HG02885 (cell line): ENCODE data around the gene RAP1GAP2.

Source experiments
- ATAC-seq: cut with Tn5 transposase; IDR thresholded peaks from one replicate; pipeline ENCODE4 v1.9.1; 2021; ENCODE audit warnings: mild to moderate bottlenecking; ENCODE audit not compliant: unreplicated experiment, poor library complexity

Gene RAP1GAP2

DNA sequence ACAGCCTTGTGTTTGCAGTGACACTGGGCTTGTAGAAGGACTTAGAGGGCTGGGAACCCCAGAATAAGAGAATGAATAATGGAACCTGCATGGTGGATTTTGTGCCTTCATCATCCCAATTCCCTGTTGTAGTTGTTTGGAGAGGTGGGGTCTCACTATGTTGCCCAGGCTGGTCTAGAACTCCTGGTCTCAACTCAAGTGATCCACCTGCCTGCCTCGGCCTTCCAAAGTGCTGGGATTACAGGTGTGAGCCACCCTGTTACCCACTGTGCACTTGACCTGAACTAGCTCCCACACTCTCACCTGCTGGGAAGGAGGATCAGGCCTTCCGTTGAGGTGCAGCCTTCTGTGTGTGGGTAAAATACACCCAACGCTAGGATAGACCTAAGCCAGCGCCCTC, 55.4 kb downstream of the RAP1GAP2 start:
- no peak for ATAC-seq

DNA sequence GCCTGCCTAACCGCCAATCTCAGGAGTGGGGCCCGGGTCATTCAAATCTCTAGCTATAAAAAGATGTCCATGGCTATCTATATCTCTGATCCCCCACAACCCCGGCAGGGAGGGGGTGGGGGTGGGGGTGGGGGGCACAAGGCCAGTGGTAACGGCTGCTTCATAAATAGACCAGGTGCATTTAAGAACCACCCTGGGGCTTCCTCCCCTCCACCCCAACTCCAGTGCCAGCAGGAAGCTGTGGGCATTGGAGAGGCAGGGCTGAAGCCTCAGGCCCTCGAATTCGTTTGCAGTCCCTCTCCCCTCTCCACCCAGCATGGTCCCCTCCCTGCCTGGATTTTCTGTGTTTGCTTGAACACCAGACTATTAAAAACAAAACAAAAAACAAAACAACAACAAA, 56.0 kb downstream of the RAP1GAP2 start:
- no peak for ATAC-seq

DNA sequence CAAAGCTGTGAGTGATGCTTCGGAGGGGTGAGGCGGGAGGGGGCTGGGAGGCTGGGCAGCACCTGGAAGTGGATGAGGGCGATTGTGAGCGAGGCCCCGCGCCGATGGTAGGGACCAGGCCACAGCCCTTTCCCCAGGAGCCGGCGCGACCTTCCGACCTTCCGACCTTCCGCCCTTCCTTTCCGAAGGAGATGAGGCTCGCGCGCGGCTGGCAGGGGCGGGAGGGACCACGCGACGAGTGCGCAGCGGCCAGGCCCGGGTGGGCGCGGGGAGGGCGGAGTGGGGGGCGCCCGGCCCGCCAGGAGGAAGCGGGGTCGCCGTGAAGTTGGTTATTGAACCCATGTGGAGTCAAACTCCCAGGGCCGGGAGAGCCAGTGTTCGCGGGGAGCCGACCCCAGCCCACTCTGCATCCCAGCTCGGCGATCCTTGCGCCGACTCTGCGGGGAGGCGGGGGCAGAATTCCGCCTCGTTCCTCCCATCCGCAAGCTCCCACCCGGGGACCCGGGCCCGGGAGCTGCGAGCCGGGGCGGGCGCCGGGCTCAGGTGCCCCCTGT, 56.6 kb downstream of the RAP1GAP2 start:
- ATAC-seq: no peak

DNA sequence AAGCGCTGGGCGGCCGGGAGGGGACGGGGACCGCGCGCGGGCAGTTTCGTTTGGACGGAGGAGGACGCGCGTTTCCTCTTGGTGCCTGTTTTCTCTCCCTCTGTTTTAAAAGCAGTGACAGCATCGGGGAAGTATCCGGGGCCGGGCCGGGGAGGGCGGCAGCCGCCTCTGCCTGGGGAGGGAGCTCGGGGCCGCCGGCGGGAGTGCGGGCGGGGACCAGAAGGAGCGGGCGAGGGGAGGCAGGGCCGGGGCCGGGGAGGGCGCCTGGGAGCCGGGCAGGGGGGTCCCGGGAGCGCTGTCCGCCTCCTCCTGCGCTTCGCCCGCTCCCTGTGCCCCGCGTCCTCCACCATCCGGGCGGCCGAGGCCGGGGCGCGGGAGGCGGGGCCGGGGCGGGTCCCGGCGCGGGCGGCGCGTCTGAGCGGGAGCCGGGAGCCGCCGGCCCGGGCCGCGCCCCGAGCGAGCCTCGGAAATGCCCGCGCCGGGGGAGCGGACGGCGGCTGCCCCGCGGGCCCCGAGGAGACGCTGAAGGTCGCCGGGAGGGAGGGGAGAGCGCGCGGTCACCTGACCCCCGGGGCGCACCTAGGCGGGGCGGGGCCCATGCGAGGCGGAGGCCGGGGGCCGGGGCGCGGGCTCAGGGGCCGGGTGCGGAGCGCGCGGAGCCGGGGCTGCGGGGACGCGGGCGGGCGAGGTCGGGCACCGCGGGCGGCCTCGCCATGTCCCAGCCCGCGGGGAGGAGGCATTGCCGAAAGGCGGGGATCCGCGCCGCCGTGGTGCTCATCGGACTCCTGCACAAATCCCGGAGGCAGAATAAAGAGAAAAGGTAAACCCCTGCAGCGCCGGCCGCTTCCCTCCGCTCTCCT, 57.3 kb downstream of the RAP1GAP2 start:
- ATAC-seq: no peak

DNA sequence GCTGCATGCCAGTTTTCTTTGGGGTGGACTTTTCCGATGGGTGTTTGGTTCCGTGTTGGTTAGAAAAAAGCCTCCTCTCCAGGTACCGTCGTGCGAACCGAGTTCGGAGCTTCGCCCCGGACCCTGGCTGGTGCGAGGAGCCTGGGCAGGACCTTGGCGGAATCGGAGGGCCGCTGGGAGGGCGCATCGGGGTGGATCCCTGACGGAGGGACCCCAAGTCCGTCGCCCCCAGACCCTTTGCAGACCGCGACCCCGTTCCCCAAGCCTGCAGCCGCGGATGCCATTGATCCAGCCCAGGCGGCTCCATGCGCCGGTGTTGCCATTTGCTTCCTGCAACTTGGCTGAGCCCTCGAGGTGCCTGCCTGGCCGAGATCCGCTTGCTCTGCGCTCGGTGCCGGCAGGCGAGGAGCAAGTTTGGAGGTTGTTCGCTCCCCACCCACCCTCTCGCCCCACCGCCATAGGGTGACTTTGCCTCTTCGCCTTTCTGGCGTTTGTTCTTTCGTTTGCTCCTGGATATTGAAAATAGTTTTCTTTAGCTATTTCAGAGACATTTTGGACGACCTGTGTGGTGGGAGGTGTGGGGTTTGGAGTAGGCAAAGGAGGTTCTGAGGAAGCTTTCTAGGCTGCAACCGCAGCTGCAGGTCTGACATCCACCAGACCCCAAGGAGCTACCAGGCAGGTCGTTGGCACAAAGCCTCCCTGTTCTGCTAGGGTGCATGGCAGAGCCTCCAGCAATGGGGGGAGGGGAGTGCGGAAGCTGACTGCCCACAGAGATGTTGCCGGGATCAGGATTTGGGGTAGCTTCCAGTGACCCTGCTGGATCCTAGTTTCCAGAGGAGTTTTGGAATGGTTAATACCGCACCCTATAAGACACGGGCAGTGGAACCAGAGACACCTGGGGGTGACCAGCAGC, 58.2 kb downstream of the RAP1GAP2 start:
- no peak for ATAC-seq

DNA sequence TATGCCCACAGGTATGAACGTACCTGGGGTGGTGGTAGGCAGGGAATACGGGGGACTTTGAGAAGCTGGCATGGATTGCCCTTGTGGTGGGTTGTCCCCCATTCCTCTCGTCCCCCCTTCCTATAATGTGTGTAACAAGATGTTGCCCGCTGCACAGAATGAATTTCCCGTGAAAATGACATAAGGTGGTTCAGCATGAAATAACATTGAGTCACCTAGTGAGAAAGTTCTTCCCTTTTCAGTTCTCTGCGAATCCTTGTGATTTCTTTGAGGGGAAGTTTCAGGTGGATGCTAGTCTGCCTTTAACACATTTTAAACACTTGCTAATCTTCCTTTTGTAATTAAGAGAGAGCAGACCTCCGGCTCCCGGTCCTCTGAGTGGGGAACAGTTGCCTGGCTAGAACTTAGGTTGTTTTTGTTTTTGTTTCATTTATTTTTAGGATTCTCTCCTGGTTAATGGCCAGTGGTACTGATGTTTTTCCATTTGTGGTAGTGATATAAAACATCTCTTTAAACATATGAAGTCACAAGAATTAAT, 58.9 kb downstream of the RAP1GAP2 start:
- no peak for ATAC-seq

DNA sequence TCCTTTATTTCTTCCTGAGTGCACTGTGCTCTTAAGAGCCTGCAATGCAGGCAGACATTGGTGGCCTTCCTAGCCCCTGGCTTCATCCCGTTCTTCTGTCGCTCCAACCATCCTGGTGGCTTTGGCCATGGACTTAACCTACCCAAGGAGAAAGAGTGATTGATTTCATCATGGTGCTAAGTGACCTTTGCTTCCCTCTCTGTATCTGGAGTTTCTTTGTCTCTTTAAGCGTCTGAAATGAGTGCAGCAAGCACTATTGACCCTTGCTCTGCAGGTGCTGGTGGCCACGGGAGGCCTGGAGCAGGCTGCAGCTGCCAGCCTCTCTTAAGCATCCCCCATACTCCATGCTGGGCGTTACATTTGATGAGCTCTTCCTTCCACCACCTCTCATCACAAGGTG, 60.5 kb downstream of the RAP1GAP2 start:
- no peak for ATAC-seq

DNA sequence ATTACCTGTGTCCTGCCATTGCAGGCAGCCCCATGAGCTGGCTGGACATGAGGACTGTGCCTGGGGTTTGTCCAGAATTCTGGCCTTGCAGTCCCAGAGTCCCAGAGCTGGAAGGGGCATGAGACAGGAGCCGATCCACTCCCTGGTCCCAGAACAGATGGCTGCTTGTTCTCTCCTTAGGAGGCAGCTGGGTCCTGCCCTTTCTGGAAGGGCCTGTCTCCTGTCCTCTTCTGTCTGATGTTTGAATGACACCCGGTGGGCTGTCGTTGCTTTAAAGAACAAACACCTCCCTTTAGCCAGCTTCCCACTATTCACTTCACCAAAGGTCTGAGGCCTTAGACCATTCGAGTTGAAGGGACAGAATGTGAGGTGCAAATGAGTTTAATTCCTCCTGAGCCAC, 63.8 kb downstream of the RAP1GAP2 start:
- no peak for ATAC-seq

DNA sequence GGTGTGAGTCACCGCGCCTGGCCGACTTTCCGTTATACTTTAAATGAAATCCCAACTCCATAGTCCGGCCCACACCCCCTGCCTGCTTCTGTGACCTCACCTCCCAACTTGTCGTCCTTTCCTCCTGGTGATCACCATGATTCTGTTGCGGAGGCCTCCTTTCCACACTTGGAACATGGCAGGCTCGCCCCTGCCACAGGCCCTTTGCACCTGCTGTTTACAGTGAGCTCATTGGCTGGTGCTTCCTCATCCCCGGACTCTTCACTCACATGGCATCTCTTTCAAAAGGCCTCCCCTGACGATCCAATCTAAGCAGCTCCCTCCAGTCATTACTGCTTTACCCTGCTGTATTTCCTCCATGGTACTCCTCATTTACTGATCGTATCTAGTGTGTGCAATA, 64.6 kb downstream of the RAP1GAP2 start:
- ATAC-seq: no peak

DNA sequence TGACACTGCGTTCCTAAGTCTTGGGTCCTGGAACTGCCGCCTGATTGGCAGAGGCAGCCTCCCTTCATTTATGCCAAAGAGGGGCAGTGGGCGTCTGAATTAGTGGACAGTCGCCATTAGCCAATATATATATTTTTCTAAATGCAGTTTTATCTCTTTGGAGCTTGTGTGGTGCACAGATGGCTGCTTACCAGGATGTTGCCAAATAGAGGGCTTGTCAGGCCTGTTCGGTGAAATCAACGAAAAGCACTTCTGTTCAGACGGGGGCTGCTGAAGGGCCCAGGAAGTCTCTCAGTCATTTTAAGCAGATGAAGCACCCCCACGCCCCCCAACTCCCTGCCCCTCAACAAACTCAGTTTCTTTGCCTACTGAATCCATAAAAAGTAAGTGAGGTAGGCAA, 66.0 kb downstream of the RAP1GAP2 start:
- ATAC-seq: no peak

DNA sequence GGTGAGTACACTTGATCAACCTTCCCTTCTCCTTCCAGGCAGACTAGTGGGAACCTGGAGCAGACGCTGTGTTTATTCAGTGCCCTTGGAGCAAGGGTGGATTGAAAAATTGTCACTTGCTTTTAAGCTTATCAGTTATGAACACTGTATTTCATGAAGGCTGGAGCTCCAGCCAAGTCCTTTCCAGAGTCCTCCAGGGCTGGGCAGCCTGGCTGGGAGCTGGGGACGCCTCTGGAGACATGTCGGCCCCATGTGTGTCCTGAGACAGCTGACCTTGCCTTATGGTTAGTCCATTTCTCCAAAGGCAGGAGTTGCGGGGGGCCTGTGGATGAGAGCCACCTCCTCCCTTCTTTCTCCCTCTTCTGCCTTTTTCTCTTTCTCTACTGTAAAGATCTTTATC, 67.0 kb downstream of the RAP1GAP2 start:
- ATAC-seq: no peak

DNA sequence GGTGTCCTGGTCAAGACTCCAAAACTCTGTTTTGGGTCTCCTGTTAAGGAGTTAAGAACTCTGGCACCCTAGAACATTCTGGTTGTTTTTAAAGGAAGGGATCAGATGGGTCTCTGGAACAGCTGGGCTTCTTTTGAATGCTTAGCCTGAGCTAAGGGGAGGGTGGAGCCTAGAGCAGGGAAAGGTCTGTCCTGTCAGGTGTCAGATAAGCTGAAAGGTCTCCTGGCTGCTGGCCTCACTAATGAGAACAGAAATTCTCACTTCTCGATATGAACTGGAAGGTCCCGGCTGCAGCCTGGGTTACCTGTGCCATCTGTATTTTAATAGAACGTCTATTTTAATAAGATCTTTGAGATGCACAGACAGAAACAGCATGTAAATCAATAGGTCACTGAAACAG, 69.0 kb downstream of the RAP1GAP2 start:
- no peak for ATAC-seq

DNA sequence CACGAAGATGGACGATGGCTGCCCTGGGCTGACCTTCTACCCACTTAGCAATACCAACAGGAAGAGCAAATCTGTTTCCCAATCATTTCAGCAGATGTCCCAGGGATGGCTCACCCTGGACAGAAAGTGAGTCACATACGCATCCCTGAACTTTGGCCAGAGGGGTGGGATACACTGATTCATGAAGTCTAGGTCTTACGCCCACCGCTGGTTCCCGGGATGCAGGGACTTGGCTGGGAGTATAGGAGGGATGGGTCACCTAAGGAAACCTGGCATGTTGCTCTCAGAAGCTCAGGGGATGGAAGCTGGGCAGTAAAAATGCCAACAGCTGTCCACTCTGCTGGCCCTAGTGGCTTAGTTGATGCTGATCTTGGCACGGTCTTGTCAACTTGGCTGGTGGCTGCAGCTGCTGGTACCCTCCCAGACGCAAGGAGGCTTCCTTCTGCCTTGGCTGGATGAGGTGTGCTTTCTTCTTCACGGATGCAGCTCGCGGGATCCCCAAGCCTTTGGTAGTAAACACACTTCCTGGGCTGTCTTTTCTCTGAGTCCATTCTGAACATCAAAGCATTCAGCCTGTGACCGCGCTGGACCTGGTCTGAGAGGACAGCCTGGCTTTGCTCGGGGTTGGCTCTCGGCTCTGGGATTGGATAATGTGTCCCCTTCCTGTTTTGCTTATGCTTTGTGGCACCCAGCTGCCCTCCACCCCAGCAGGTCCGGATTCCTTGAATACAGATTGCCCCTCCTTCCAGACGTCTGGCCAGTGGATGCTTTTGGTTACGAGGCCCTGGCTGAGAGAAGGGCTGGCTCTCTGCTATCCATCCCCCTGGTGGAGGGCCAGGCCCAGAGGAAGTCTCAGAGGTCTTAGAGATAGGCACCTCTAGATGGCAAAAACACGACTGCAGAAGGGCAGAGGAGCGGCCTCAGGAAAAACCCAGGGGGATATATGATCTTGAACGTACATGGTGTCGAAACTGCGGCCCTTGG, 71.5 kb downstream of the RAP1GAP2 start:
- ATAC-seq: no peak

DNA sequence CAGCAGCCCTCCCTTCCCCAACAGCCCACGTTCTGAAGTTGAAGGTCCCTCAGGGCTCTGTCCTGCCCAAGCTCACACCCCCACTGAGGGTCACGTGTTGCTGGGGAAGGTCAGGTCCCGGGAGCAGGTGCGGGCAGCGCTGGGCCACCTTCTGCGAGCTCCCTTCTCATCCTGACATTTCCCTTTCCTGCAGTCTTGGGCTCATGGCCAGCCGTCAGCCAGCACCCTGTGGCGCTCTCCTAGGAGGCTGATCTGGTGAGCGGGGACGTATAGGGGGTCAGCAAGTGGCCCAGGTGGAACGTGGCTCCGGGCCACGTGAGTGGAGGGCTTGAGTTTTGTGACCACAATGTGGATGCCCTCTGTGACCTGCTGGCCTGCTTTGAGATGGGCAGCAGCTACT, 73.4 kb downstream of the RAP1GAP2 start:
- ATAC-seq: no peak

DNA sequence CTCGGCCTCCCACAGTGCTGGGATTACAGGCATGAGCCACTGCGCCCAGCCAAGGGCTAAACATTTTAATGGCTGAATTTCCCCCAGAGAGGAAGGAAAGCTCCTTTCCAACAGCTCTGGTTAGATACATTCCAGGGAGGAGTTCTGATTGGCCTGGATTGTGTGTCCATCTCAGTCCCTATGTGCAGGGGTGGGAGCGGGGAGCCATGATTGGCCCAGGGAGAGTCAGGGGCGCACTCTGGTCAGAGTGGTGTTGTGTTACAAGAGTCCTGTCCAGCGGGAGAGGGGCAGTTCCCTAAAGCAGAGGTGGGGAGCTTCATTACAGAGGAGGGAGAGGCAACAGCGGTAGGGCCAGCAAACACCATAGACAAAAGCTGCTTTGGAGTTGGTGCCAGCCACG, 75.0 kb downstream of the RAP1GAP2 start:
- no peak for ATAC-seq

DNA sequence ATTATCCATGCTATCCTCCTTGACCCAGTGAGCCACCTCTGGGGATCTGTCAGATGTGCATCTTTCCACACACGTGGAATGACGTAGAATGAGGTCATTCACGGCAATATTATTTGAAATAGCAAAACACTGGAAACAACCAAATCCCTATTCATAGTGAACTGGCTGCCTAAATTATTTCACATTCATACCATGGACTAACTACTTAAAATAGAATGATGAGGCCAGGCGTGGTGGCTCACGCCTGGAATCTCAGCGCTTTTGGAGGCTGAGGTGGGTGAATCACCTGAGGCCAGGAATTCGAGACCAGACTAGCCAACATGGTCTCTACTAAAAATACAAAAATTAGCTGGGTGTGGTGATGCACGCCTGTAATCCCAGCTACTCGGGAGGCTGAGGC, 75.5 kb downstream of the RAP1GAP2 start:
- no peak for ATAC-seq

DNA sequence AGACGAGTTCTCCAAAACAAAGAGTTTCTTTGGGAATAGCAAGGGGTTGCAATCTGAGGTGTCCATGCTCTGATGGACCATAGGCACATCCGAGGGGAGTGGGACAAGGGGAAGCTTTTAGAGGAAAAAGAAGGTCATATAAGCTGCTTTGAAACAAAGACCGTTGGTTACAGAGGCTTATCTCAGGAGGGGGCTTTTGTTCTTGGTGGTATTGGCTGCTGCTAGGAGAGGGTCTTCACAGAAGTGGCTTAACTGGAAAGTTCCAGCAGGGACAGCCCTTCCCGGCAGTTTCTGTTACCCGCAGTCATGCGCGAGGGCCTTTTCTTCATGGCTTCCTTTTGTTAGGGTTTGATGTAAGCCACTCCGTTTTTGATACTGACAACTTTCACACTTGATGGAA, 76.0 kb downstream of the RAP1GAP2 start:
- no peak for ATAC-seq

DNA sequence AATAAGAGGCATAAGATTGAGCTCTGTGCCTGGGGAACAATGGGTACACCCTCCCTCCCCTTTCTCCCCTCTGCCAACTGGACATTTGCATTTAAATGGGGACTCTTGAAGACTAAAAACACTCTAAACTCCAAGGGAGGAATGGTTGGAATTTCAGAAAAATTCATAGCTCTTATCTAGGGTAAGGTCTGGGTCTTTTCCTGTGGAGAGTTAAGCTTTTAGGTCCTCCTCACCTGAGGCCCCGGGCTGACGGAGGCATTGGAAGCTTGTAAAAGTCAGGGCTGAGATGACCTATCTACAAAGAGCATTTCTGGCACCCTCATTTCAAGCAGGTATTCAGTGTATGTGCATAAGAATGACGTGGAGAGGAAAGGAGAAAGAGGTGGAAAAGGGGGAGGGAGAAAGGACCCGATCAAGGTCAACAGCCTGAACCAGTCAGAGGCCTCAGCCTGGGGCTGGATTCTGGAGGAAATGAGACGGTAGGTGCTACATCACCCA, 78.0 kb downstream of the RAP1GAP2 start:
- ATAC-seq: no peak

DNA sequence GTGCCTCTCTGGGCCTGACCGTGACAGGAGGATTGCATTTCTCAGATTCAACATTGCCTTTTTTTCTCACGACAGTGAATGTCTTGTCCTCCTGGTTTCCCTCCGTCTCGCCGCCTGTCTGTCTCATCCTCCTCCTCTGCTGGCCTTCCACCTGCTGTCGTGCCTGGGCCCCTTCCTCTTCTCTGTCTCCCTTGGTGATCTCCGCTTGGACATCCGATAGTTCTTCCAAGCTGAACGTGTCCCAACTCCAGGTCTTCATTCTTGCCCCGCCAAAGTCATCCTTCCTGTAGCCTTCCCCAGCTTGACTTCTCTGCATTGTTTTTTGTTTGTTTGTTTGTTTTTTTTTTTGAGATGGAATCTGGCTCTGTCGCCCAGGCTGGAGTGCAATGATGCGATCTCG, 79.4 kb downstream of the RAP1GAP2 start:
- ATAC-seq: no peak

DNA sequence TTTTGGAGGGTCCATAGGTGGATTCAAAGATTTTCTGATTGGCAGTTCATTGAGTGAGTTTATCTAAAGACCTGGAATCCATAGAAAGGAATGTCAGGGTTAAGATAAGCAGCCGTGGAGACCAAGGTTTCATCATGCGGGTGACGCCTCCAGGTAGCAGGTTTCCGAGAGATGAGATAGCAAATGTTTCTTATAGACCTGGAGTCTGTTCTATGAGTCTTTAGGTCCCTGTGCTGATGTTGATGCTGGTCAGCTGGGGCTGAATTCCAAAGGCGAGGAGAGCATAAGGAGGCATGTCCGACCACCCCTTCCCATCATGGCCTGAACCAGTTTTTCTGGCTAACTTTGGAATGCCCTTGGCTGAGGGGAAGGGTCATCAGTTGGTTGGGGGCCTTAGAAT, 80.2 kb downstream of the RAP1GAP2 start:
- no peak for ATAC-seq
